ENCODE measurements around the gene UPK1A. TPM values are rescaled to one million over a fixed set of nuclear protein-coding genes. Genes with fewer than 3 reads are reported as not detected.

The UPK1A gene
- total RNA-seq, 1 experiment from 2014 or later: 0.69 TPM

DNA sequence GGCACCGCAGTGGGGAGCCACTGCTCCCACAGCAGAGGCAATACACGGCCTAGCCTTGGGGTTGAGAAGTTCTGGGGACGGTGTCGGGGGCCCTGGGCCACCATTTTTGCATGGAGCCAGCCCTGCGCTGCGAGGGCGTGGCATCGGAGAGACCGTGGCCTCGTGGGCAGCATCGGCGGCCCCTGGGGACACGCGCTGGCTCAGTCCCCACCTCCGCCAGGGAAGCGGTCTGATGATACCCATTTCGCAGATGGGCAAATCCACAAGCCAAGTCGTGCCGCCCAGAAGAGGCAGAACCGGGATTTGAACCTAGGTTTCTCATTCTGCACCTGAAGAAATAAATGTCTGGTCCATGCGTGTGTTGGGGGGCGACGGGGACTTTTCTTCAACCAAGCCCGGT is 1.2 kb upstream of the UPK1A start:
- intact Hi-C loops (cut with micrococcal nuclease): no loop called here
- no peak for TF ChIP-seq REST (IDR thresholded peaks at IDR 0.05; ENCODE audit: low read depth)
- TF ChIP-seq ZBTB33 (IDR thresholded peaks at IDR 0.05; ENCODE audit: extremely low read depth, insufficient replicate concordance, low read length): no peak
- TF ChIP-seq SP1 (IDR thresholded peaks at IDR 0.05; ENCODE audit: low read depth): no peak
- no peak for TF ChIP-seq CBX3 (IDR thresholded peaks at IDR 0.05; ENCODE audit: low read depth)
- TF ChIP-seq, protein P1, sequence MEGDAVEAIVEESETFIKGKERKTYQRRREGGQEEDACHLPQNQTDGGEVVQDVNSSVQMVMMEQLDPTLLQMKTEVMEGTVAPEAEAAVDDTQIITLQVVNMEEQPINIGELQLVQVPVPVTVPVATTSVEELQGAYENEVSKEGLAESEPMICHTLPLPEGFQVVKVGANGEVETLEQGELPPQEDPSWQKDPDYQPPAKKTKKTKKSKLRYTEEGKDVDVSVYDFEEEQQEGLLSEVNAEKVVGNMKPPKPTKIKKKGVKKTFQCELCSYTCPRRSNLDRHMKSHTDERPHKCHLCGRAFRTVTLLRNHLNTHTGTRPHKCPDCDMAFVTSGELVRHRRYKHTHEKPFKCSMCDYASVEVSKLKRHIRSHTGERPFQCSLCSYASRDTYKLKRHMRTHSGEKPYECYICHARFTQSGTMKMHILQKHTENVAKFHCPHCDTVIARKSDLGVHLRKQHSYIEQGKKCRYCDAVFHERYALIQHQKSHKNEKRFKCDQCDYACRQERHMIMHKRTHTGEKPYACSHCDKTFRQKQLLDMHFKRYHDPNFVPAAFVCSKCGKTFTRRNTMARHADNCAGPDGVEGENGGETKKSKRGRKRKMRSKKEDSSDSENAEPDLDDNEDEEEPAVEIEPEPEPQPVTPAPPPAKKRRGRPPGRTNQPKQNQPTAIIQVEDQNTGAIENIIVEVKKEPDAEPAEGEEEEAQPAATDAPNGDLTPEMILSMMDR (IDR thresholded peaks at IDR 0.05 in 2 of 3, conservative IDR thresholded peaks at IDR 0.05 in 1 of 3; ENCODE audit: borderline replicate concordance in 1 of 3, insufficient read depth in 1 of 3, low read depth in 2 of 3, low read length in 2 of 3): no peak
- no peak for TF ChIP-seq MAX (IDR thresholded peaks at IDR 0.05)

More for the DNA sequence above, 1.2 kb upstream of the UPK1A start:
- Histone ChIP-seq H3K79me2 (ENCODE audit: insufficient read depth, low read length) (no peaks in the 10 kb centered on the region), H3K27ac (ENCODE audit: low read depth, low read length) (no peak overlapping the region), H3K9me3 (ENCODE audit: control insufficient read depth in 1 of 2, insufficient read depth in 1 of 2, low read depth in 1 of 2, low read length in 2 of 2) (no peaks in the 10 kb centered on the region), H2AFZ (ENCODE audit: low read depth, low read length, poor library complexity, severe bottlenecking) (no peak overlapping the region), H3K9me2 (ENCODE audit: insufficient read depth) (no peaks in the 10 kb centered on the region), H4K20me1 (ENCODE audit: insufficient read depth) (no peaks in the 10 kb centered on the region), H3K27me3 (ENCODE audit: insufficient read depth, low read length) (peaks cover 5% of the 10 kb centered on the region; the same call in 1 of the 2 replicates), H3K36me3 (ENCODE audit: control insufficient read depth in 1 of 2, insufficient read depth in 2 of 2, low read length in 2 of 2) (no peaks in the 10 kb centered on the region), H3K4me1 (ENCODE audit: control insufficient read depth in 1 of 2, insufficient read depth in 2 of 2, low read length in 2 of 2) (no peaks in the 10 kb centered on the region), H3K9ac (ENCODE audit: low read length) (no peak overlapping the region), H3K4me2 (ENCODE audit: low read length) (no peak overlapping the region), H3K4me3 (replicated peaks in 1 of 2; ENCODE audit: low read depth in 1 of 2, low read length in 2 of 2) (no peak overlapping the region)
- ChIA-PET CTCF (no interaction called here), POLR2A (interaction anchor here (1.7 kb wide), 1 partner anchor 17 kb away, joined by 8 read pairs; the partner anchor contains the start of gene COX6B1), RAD21 (ENCODE audit: low non-redundant PET in 1 of 2, low total read pairs in 2 of 2, uncharacterized antibody in 2 of 2, unreplicated experiment in 2 of 2) (no interaction called here)
- no TSS peak for BruUV-seq (replicated peaks)
- DNase-seq (ENCODE audit: low read depth, low spot score) (no peak), ATAC-seq (no peak)

Measured in HCT116 (cell line).